Brain microvascular endothelial cell (primary cell): Measurements from ENCODE around the gene ATL1.
A peak's percentile ranks its signal among the peaks of the same experiment; 100 is the strongest.

Experiments used
- DNase-seq: peaks from one replicate; pipeline ENCODE4 v3.0.0-alpha.2; 2020
- H3K27ac ChIP-seq: fragments of 250-450 bp; sonication (Bioruptor Pico); 2 replicates; pipeline ENCODE4 v1.5.1; 2020; ENCODE audit warnings: mild to moderate bottlenecking, moderate library complexity
- H3K27me3 ChIP-seq: fragments of 250-450 bp; sonication (Bioruptor Pico); replicated peaks from 2 replicates; pipeline ENCODE4 v1.5.1; 2020; ENCODE audit warnings: mild to moderate bottlenecking
- H3K36me3 ChIP-seq: fragments of 250-450 bp; sonication (Bioruptor Pico); replicated peaks from 2 replicates; pipeline ENCODE4 v1.5.1; 2020; ENCODE audit warnings: mild to moderate bottlenecking
- H3K4me3 ChIP-seq: 2 replicates; pipeline ENCODE4 v1.5.1; 2011; ENCODE audit warnings: low read depth, mild to moderate bottlenecking, control low read depth, low read length, moderate library complexity
- CTCF ChIP-seq: IDR thresholded peaks from 2 replicates; pipeline ENCODE4 v1.5.1; 2011; ENCODE audit warnings: low read depth, mild to moderate bottlenecking, moderate library complexity, low read length, control low read depth, inconsistent platforms; ENCODE audit errors: missing control alignments
- in situ Hi-C: cut with HindIII; loops from 2 replicates; pipeline ENCODE4 v1.10.0; 2017; ENCODE audit warnings: low sequenced_read_pairs, low pct_ligation_motif_present

ATL1 gene

GRCh38 chr14:50560931-50561285 lies 963 bp downstream of the ATL1 start:
- Histone ChIP-seq H3K4me3 (peak overlapping the region; percentile 80), H3K36me3 (no peaks in the 10 kb centered on the region), H3K27ac (peak overlapping the region; percentile 31), H3K27me3 (no peaks in the 10 kb centered on the region)
- TF ChIP-seq CTCF: no peak
- DNase-seq: peak; percentile 54
- in situ Hi-C loops: no loop called here

GRCh38 chr14:50562841-50563240 lies 2.9 kb downstream of the ATL1 start:
- no peak for TF ChIP-seq CTCF
- Histone ChIP-seq H3K36me3 (no peaks in the 10 kb centered on the region), H3K27me3 (no peaks in the 10 kb centered on the region), H3K27ac (no peak overlapping the region), H3K4me3 (no peak overlapping the region)
- in situ Hi-C loops: no loop called here
- no peak for DNase-seq

- H3K36me3 ChIP-seq: no peaks in the 10 kb centered on the region
- no peak for TF ChIP-seq CTCF
- no peaks in the 10 kb centered on the region for H3K27me3 ChIP-seq
- H3K27ac ChIP-seq: no peak overlapping the region
- no peak overlapping the region for H3K4me3 ChIP-seq
- no peak for DNase-seq
- in situ Hi-C loops: no loop called here
Observed at GRCh38 chr14:50569714-50570274, 9.8 kb downstream of the ATL1 start.

GRCh38 chr14:50573862-50574261 lies 13.9 kb downstream of the ATL1 start:
- Histone ChIP-seq H3K4me3 (no peak overlapping the region), H3K36me3 (no peaks in the 10 kb centered on the region), H3K27me3 (no peaks in the 10 kb centered on the region), H3K27ac (no peak overlapping the region)
- in situ Hi-C loops: no loop called here
- DNase-seq: no peak
- TF ChIP-seq CTCF: no peak

- Histone ChIP-seq H3K36me3 (no peaks in the 10 kb centered on the region), H3K27me3 (no peaks in the 10 kb centered on the region), H3K4me3 (no peak overlapping the region), H3K27ac (no peak overlapping the region)
- no peak for TF ChIP-seq CTCF
- in situ Hi-C loops: no loop called here
- DNase-seq: no peak
Observed at GRCh38 chr14:50575769-50576168, 15.8 kb downstream of the ATL1 start.

- DNase-seq: no peak
- Histone ChIP-seq H3K36me3 (no peaks in the 10 kb centered on the region), H3K27me3 (no peaks in the 10 kb centered on the region), H3K4me3 (no peak overlapping the region), H3K27ac (no peak overlapping the region)
- TF ChIP-seq CTCF: no peak
- in situ Hi-C loops: no loop called here
Observed at GRCh38 chr14:50577982-50578381, 18.0 kb downstream of the ATL1 start.
